Activated CD4-positive, alpha-beta T cell treated with anti-CD3 and anti-CD28 coated beads, Interleukin-2, amount 50 U/mL, for 16 hours (primary cell): Measurements from ENCODE around the gene GRPEL2.

Experiments
- DNase-seq: peaks from one replicate; pipeline ENCODE4 v3.0.0-alpha.2; 2020

GRPEL2 gene

DNA sequence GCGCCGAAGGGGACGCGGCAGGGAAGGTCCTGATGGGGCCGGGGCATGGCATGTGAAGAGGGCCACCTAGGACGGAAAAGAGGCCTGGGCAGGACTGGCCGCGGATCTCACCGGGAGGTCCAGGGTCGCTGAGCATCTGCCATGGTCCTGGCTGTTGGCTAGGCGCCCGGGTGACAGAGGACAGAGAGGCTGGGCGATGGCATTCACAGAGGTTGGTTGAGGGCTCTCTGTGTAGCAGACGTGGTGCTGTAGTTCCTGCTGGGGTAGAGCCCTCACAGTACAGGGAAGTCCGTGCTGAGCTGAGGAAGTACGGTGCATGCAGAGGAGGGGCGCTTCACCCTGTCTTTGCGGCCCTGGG is 13.0 kb downstream of the GRPEL2 start:
- DNase-seq: peak; percentile 38

DNA sequence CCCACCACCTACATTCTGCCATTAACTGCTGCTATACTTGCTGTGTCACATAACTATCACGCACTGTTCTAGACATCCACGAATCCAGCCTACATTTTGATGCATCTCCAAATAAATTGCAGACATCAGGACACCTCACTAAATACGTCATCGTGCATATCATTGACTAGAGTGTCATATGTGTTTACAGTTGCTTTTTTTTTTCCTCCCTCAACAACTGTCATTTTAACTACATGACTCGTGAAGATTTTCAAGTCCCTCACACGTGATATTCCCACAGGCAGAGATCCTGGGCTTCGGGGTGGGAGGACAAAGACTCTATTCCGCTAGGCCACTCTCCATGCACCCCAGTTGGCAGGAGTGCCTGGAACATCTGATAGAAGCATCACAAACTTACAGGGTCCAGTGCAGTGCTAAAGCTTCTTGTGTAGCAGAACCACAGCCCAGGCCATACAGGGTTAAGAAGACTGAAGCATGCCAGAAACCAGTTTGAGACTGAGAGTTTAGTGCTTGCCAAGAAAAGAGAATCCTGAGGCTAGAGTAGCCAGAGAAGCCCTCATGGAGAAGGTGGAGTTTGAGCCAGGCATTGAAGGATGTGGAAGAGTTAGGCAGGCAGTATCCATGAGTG is 13.7 kb downstream of the GRPEL2 start:
- DNase-seq: no peak

DNA sequence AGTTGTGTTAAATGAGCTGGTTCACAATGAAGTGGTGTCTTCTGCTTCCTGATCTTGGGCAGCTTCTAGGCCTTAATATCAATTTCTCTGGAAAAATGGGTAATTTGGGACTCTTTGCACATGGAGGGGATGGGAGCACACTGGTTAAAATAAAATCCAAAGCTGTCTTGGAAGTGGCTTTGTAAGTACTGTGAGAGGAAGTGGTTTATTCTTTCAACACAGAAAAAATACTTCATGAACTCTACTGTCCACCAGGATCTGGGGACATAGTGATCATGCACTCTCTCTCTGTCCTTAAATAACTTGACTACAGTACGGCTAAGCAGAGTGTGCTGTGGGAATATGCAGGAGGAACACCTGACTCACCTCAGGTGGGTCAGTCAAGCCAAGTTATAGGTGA is 15.0 kb downstream of the GRPEL2 start:
- no peak for DNase-seq

GRCh38 chr5:149362541-149362940 is 17.2 kb downstream of the GRPEL2 start:
- DNase-seq: no peak

GRCh38 chr5:149363358-149363757 is 18.1 kb downstream of the GRPEL2 start:
- no peak for DNase-seq

- DNase-seq: no peak
These were observed 18.6 kb downstream of the GRPEL2 start for GRCh38 chr5:149363936-149364335.

GRCh38 chr5:149364719-149365118 is 19.4 kb downstream of the GRPEL2 start:
- DNase-seq: no peak

DNA sequence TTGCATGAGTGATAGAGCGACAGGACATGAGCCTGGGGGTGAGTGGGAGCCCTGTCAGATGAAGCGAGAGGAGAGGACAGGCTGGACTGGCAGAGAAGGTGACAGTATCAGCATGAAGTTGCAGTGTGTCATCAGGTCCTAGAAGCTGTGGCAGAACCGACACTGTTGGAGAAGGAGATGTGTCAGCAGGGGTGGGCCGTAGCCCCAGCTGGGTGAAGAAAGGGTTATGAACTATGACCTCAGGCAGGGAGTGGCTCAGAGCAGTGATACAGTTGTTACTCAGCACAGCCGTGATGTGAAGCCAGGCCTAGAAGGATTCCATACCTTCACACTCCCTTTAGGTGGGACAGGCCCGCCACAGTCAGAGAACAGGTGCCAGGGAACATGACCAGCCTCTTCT is 20.1 kb downstream of the GRPEL2 start:
- DNase-seq: no peak

GRCh38 chr5:149366169-149366729 is 20.9 kb downstream of the GRPEL2 start:
- DNase-seq: no peak

GRCh38 chr5:149367249-149367971 is 22.1 kb downstream of the GRPEL2 start:
- peak; percentile 60 for DNase-seq

- DNase-seq: no peak
These were observed 22.8 kb downstream of the GRPEL2 start for GRCh38 chr5:149367972-149368645.

- no peak for DNase-seq
These were observed 25.6 kb downstream of the GRPEL2 start for GRCh38 chr5:149370878-149371277.

GRCh38 chr5:149371296-149371962 is 26.1 kb downstream of the GRPEL2 start:
- peak; percentile 72 for DNase-seq

DNA sequence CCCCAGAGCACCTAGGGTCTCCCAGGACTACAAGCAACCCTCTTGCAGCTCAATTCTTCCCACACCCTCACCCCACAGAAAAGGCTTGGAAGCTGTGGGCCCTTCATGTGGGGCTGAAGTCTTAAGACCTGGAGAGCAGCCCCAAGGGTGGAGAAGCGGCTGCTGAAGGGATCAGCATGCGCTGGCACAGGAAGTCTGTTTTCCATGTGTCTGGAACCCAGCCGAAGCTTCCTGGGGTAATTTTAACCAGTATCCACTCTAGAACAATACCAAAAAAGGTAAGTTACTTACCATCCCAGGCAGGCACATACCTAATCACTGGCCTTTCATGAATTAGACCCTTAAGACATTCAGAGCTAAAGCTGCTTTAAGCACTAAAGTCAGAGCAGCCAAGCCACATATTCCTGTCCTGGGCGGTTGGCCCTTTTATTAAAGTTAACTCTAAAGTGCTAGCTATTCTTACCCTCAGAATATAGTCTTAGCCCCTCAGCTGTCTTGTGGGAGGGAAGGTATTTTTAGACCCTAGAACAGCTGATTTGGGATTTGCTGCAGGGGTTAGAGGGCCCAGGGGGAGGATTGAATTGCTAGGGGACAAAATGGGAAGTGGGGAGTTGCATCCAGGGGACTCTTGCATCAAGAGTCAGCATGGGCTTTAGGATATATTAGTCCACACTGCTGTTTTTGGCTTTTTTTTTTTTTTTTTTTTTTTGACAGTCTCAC is 26.9 kb downstream of the GRPEL2 start:
- DNase-seq: no peak

- no peak for DNase-seq
These were observed 27.6 kb downstream of the GRPEL2 start for GRCh38 chr5:149372932-149373331.

DNA sequence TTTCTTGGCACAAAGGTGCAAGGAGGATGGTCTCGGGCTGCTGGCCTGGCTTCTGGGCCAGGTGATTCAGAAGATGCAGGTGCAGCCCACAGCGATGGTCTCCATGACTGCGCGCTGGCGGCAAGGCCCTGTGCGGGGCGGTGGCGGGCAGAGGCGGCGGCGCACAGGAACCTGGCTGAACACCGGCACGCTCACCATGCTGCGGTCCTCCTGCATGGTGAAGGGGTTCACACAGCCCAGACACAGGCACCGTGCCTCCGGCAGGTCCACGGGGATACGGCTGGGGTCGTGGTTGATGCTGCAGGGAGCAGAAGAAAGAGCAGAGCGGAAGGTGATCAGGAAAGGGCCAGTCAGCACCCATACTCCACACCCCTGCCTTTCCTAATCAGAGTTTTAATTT is 29.0 kb downstream of the GRPEL2 start:
- DNase-seq: no peak

GRCh38 chr5:149374801-149375200 is 29.5 kb downstream of the GRPEL2 start:
- DNase-seq: no peak

GRCh38 chr5:149375434-149375833 is 30.1 kb downstream of the GRPEL2 start:
- no peak for DNase-seq

DNA sequence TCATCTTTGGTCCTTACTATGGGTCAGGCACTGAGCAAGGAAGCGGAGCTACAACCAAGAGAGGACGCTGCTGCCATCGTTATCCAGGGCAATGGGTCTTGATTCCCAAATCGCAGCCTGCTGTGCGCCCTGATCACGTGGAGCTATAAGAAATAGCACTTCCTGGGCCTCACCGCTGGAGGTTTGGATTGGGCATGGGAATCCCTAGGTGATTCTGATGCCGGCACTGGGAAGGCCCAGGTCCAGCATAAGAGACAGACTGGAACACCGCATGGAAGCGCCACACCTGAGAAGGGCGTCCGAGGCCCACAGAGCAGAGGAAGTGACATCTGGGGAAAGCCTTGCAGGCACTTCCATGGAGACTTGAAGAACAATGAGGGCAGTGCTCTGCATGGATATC is 30.8 kb downstream of the GRPEL2 start:
- DNase-seq: no peak

- DNase-seq: no peak
These were observed 31.6 kb downstream of the GRPEL2 start for GRCh38 chr5:149376711-149377447.

DNA sequence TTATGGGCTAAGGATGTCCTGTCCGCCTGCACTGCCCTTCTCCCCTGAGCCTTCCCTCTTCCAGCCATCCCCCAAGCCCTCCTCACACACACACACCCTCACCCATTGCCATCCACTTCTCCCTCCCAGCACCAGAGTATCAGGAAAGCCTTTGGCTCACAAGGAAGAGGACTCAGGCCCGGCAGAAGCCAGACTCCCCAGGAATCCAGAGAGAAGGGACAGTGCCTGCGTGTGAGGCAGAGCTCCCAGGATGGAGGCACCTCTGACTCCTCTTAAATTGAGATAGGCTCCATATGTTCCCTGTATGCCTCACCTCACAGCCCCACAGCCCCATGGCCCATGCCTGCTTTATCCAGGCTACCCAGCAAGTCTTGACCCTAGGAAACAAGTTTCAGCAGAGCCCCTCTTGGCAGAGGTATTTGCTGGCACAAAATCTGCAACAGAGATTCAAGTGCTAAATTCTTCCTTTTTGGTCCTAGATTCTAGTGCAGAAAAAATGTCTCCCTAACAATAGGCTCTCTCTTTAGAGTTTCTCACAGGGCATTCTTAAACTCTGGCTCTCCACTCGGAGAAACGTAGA is 33.0 kb downstream of the GRPEL2 start:
- no peak for DNase-seq
